ENCODE data around the gene DCC. TPM values are rescaled to one million over a fixed set of nuclear protein-coding genes. Genes with fewer than 3 reads are reported as not detected.

Gene DCC
- total RNA-seq, 3 donors from 2014 or later (not counting 1 experiment from before 2014, with no cell fraction given): not detected

DNA sequence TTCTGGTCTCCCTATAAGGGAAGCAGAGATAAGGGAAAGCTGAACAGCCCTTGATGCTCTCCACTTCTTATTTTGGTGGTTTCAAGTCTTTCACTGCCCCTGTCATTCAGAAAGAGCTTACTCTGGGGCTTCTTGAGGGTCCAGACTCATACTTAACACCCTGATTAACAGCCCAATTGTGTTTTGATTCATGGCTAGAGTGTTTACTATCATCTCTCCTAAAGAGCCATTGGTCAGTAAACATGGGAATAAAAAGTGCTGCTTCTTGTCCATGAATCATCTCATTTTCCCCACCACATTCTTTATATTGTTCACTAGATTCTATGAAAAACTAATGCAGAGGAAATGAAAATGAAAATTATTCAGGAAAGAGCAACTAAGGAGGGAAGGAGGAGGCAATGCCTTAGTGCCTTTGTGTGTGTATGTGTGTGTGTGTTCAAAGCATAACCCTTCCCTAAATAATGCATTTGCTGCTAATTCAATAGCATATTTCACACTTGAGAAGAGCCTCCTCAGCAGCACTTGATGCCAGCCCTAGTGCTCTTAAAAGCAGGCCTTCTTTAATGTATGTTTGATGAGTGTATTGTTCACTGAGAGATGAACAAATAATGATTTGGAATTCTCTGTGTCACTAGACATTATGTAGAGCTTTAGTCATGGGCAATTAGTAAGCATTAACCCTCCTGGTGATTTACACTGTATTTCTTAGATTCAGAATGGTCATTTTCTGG lies 63.5 kb downstream of the DCC start:
- no peak overlapping the region for H3K4me3 ChIP-seq (ENCODE audit: low read length)
- no peaks in the 10 kb centered on the region for H3K36me3 Mint-ChIP-seq
- ATAC-seq (no peak), DNase-seq (no peak)
- peaks cover 0 to 7% of the 10 kb centered on the region in 2 donors for H3K9me3 Mint-ChIP-seq
- no peaks in the 10 kb centered on the region for H3K4me1 Mint-ChIP-seq
- H3K27ac Mint-ChIP-seq: no peak overlapping the region
- no peak overlapping the region for H3K4me3 Mint-ChIP-seq
- no peaks in the 10 kb centered on the region for H3K9me3 ChIP-seq (ENCODE audit: control insufficient read depth, insufficient read depth, low read length)
- intact Hi-C loops (cut with micrococcal nuclease): no loop called here
- no peak overlapping the region for H3K27ac ChIP-seq (ENCODE audit: low read length)
- no peak for TF ChIP-seq CTCF (IDR thresholded peaks at IDR 0.05)
- H3K27me3 Mint-ChIP-seq (ENCODE audit: low read depth in 2 of 2): no peaks in the 10 kb centered on the region
- H3K27me3 ChIP-seq (ENCODE audit: control insufficient read depth, insufficient read depth, low read length): no peaks in the 10 kb centered on the region
- no peaks in the 10 kb centered on the region for H3K4me1 ChIP-seq (ENCODE audit: control insufficient read depth, insufficient read depth, low read length)
- no peaks in the 10 kb centered on the region for H3K36me3 ChIP-seq (ENCODE audit: control insufficient read depth, insufficient read depth, low read length)

DNA sequence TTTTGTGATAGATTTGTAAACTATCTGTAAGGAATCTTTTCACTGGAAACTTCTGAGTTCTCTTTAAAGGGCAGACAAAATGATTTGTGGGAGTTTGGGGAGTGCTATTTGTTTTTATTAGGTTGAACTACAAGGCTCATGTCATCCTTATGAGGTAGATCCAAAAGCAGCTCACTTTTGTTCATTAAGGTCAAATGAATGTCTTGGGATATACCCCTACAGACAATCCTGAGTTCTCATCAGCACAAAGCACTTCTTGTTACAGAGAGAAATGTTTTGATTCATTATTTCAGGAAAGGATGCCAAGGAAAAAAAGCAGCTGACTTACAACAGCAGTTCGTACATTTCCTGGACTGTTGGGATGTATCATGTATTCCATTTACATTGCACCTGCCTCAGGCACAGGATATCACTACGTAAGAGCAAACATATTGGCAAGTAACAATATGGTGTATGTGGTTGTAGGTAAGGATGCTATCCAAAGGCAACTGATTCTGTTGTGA lies 68.9 kb downstream of the DCC start:
- Mint-ChIP-seq H3K9me3 (peaks cover 4 to 5% of the 10 kb centered on the region in 2 donors), H3K27me3 (ENCODE audit: low read depth in 2 of 2) (no peaks in the 10 kb centered on the region), H3K4me1 (no peaks in the 10 kb centered on the region), H3K4me3 (no peak overlapping the region), H3K36me3 (no peaks in the 10 kb centered on the region), H3K27ac (no peak overlapping the region)
- 76% methylated on average over 2 of the region's 2 CpGs for WGBS (ENCODE audit: insufficient coverage)
- DNase-seq: no peak
- H3K27ac ChIP-seq (ENCODE audit: low read length): no peak overlapping the region
- H3K9me3 ChIP-seq (ENCODE audit: control insufficient read depth, insufficient read depth, low read length): no peaks in the 10 kb centered on the region
- intact Hi-C loops (cut with micrococcal nuclease): no loop called here
- no peaks in the 10 kb centered on the region for H3K4me1 ChIP-seq (ENCODE audit: control insufficient read depth, insufficient read depth, low read length)
- no peaks in the 10 kb centered on the region for H3K36me3 ChIP-seq (ENCODE audit: control insufficient read depth, insufficient read depth, low read length)
- H3K4me3 ChIP-seq (ENCODE audit: low read length): no peak overlapping the region
- no peaks in the 10 kb centered on the region for H3K27me3 ChIP-seq (ENCODE audit: control insufficient read depth, insufficient read depth, low read length)
- ATAC-seq: no peak
- no peak for TF ChIP-seq CTCF (IDR thresholded peaks at IDR 0.05)

DNA sequence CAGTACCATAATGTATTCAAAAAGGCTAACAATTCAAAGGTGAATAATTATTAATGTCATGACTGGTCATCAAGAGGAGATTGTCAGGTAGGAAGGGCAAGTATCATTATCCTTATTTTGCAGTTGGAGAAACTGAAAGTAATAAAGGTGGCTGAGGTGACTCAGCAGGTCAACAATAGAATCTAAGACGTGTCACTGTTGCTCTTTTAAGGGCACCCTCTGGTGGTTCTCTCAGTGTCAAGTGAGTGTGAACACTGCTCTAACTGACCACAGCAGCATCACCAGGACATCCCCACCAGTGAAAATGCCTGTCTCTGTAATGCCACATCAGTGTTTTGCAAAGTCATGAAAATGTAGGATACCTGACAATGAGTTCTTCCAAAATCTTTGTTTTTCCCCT lies 69.7 kb downstream of the DCC start:
- TF ChIP-seq CTCF (IDR thresholded peaks at IDR 0.05): no peak
- Mint-ChIP-seq H3K27ac (no peak overlapping the region), H3K4me3 (no peak overlapping the region), H3K27me3 (ENCODE audit: low read depth in 2 of 2) (no peaks in the 10 kb centered on the region), H3K36me3 (no peaks in the 10 kb centered on the region), H3K4me1 (no peaks in the 10 kb centered on the region), H3K9me3 (peaks cover 4 to 5% of the 10 kb centered on the region in 2 donors)
- H3K4me1 ChIP-seq (ENCODE audit: control insufficient read depth, insufficient read depth, low read length): no peaks in the 10 kb centered on the region
- no peak overlapping the region for H3K4me3 ChIP-seq (ENCODE audit: low read length)
- no peaks in the 10 kb centered on the region for H3K27me3 ChIP-seq (ENCODE audit: control insufficient read depth, insufficient read depth, low read length)
- no peaks in the 10 kb centered on the region for H3K36me3 ChIP-seq (ENCODE audit: control insufficient read depth, insufficient read depth, low read length)
- ATAC-seq (no peak), DNase-seq (no peak)
- H3K27ac ChIP-seq (ENCODE audit: low read length): no peak overlapping the region
- no peaks in the 10 kb centered on the region for H3K9me3 ChIP-seq (ENCODE audit: control insufficient read depth, insufficient read depth, low read length)
- intact Hi-C loops (cut with micrococcal nuclease): no loop called here
- 25% methylated on average over 1 of the region's 1 CpG for WGBS (ENCODE audit: insufficient coverage)

DNA sequence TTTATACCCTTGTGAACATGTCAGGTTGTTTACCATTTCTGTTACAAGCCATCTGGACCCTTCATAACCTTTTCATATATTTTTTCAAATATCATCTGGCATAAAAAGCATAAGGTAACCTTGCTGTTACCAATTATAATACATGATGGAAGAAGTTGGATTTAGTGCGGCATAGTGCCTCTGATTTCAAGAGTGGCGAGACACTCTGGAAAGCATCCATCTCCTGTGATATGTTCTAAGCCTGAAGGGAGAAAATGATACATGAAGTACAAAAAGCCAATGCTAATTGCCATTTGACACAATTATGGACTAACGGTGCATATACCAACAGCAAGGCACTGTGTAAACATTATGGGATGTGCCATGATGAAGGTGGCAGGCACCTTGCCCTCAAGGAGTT lies 75.1 kb downstream of the DCC start:
- Histone ChIP-seq H3K27me3 (ENCODE audit: control insufficient read depth, insufficient read depth, low read length) (no peaks in the 10 kb centered on the region), H3K9me3 (ENCODE audit: control insufficient read depth, insufficient read depth, low read length) (no peaks in the 10 kb centered on the region), H3K36me3 (ENCODE audit: control insufficient read depth, insufficient read depth, low read length) (no peaks in the 10 kb centered on the region), H3K4me1 (ENCODE audit: control insufficient read depth, insufficient read depth, low read length) (no peaks in the 10 kb centered on the region), H3K4me3 (ENCODE audit: low read length) (no peak overlapping the region), H3K27ac (ENCODE audit: low read length) (no peak overlapping the region)
- no peaks in the 10 kb centered on the region for H3K27me3 Mint-ChIP-seq (ENCODE audit: low read depth in 2 of 2)
- no peak for TF ChIP-seq CTCF (IDR thresholded peaks at IDR 0.05)
- no peak overlapping the region for H3K27ac Mint-ChIP-seq
- ATAC-seq (no peak), DNase-seq (no peak)
- H3K4me3 Mint-ChIP-seq: no peak overlapping the region
- WGBS (ENCODE audit: insufficient coverage): 98% methylated on average over 3 of the region's 3 CpGs
- no peaks in the 10 kb centered on the region for H3K36me3 Mint-ChIP-seq
- intact Hi-C loops (cut with micrococcal nuclease): no loop called here
- H3K4me1 Mint-ChIP-seq: no peaks in the 10 kb centered on the region
- H3K9me3 Mint-ChIP-seq: peaks cover 8 to 10% of the 10 kb centered on the region in 2 donors
